Liver (tissue), 3 donors: ENCODE data around the gene ENG.

Experiments
- ATF3 ChIP-seq: IDR thresholded peaks from 2 replicates; pipeline ENCODE4 v1.6.1; 2016; ENCODE audit warnings: antibody characterized with exemption
- CTCF ChIP-seq: fragments of 150-350 bp; IDR thresholded peaks from 2 replicates; pipeline ENCODE4 v1.5.1; 2017; ENCODE audit warnings: improper control_type of control experiment, low read depth, low read length; ENCODE audit not compliant: missing input control
- EGR1 ChIP-seq, 2 donors: IDR thresholded peaks; 2 replicates each; pipeline ENCODE4 v1.6.1; 2016 to 2018; ENCODE audit warnings: antibody characterized with exemption in 2 of 2, low read depth in 2 of 2
- GABPA ChIP-seq, 2 donors: IDR thresholded peaks in 1 of 2; conservative IDR thresholded peaks in 1 of 2; 2 replicates each; pipeline ENCODE4 v1.6.1; 2016; ENCODE audit warnings: antibody characterized with exemption in 2 of 2, mild to moderate bottlenecking in 1 of 2, moderate library complexity in 1 of 2
- MAX ChIP-seq: IDR thresholded peaks from 2 replicates; pipeline ENCODE4 v1.6.1; 2016; ENCODE audit warnings: antibody characterized with exemption
- REST ChIP-seq: IDR thresholded peaks from 2 replicates; pipeline ENCODE4 v1.6.1; 2016; ENCODE audit warnings: antibody characterized with exemption, mild to moderate bottlenecking
- RXRA ChIP-seq, 2 donors: IDR thresholded peaks; 2 replicates each; pipeline ENCODE4 v1.6.1; 2017 to 2018; ENCODE audit warnings: antibody characterized with exemption in 2 of 2, mild to moderate bottlenecking in 1 of 2
- SP1 ChIP-seq: IDR thresholded peaks from 2 replicates; pipeline ENCODE4 v1.6.1; 2018; ENCODE audit warnings: antibody characterized with exemption, mild to moderate bottlenecking
- TAF1 ChIP-seq: conservative IDR thresholded peaks from 2 replicates; pipeline ENCODE4 v1.6.1; 2016; ENCODE audit warnings: antibody characterized with exemption, mild to moderate bottlenecking
- YY1 ChIP-seq: IDR thresholded peaks from 2 replicates; pipeline ENCODE4 v1.6.1; 2016; ENCODE audit warnings: antibody characterized with exemption, mild to moderate bottlenecking
- ZBTB33 ChIP-seq: IDR thresholded peaks from 2 replicates; pipeline ENCODE4 v1.6.1; 2016; ENCODE audit warnings: antibody characterized with exemption
- donor health status: healthy.
- donor health status: healthy.

GRCh38 chr9:127884976-127885490 is 30.6 kb upstream of the ENG start:
- TF ChIP-seq CTCF (no peak), RXRA (IDR thresholded peaks at IDR 0.05) (no peak), ZBTB33 (no peak), SP1 (no peak), GABPA (IDR thresholded peaks at IDR 0.05 in 1 of 2, conservative IDR thresholded peaks at IDR 0.05 in 1 of 2) (no peak), REST (no peak), TAF1 (no peak), MAX (no peak), ATF3 (no peak), EGR1 (IDR thresholded peaks at IDR 0.05; ENCODE audit: low read depth in 2 of 2) (no peak), YY1 (no peak)
